Measurements from ENCODE around the gene PRKD3. TPM values are rescaled to one million over a fixed set of nuclear protein-coding genes. Genes with fewer than 3 reads are reported as not detected.

Gene PRKD3
- total RNA-seq, 2 donors from 2014 or later: 20.2 to 28.5 TPM

- no peak for ATAC-seq (replicated peaks in 1 of 2)
- H3K4me1 Mint-ChIP-seq (ENCODE audit: low read depth): peaks cover 68% of the 10 kb centered on the region
- no peaks in the 10 kb centered on the region for H3K9me3 Mint-ChIP-seq
- H3K27me3 Mint-ChIP-seq (ENCODE audit: low read depth): peaks cover 6% of the 10 kb centered on the region
- DNase-seq: no peak
- peaks cover 4 to 7% of the 10 kb centered on the region in 2 donors for H3K36me3 Mint-ChIP-seq (ENCODE audit: insufficient read depth in 2 of 2)
- no peak overlapping the region for H3K4me3 Mint-ChIP-seq
- no peak overlapping the region for H3K27ac Mint-ChIP-seq
Measured at GRCh38 chr2:37319754-37320609, 4.7 kb downstream of the PRKD3 start.

GRCh38 chr2:37318401-37318800 is 6.2 kb downstream of the PRKD3 start:
- Mint-ChIP-seq H3K4me3 (peak overlapping the region; percentile 14 to 27), H3K36me3 (ENCODE audit: insufficient read depth in 2 of 2) (peaks cover 3 to 4% of the 10 kb centered on the region in 2 donors), H3K4me1 (ENCODE audit: low read depth) (peaks cover 72% of the 10 kb centered on the region), H3K9me3 (no peaks in the 10 kb centered on the region), H3K27me3 (ENCODE audit: low read depth) (peaks cover 6% of the 10 kb centered on the region), H3K27ac (no peak overlapping the region)
- DNase-seq (no peak), ATAC-seq (replicated peaks in 1 of 2) (peak; percentile 38 to 47)

- Mint-ChIP-seq H3K27me3 (ENCODE audit: low read depth) (peaks cover 6% of the 10 kb centered on the region), H3K36me3 (ENCODE audit: insufficient read depth in 2 of 2) (peaks cover 3 to 4% of the 10 kb centered on the region in 2 donors), H3K4me1 (ENCODE audit: low read depth) (peaks cover 70% of the 10 kb centered on the region), H3K27ac (no peak overlapping the region), H3K4me3 (peak overlapping the region; percentile 11 to 63), H3K9me3 (no peaks in the 10 kb centered on the region)
- DNase-seq (peak in 1 of 2 donors; percentile 26), ATAC-seq (replicated peaks in 1 of 2) (peak; percentile 79 to 83)
Measured at GRCh38 chr2:37317746-37318145, 6.9 kb downstream of the PRKD3 start.

- no peaks in the 10 kb centered on the region for H3K9me3 Mint-ChIP-seq
- DNase-seq (no peak), ATAC-seq (replicated peaks in 1 of 2) (no peak)
- no peak overlapping the region for H3K4me3 Mint-ChIP-seq
- H3K27me3 Mint-ChIP-seq (ENCODE audit: low read depth): peaks cover 6% of the 10 kb centered on the region
- peaks cover 3 to 4% of the 10 kb centered on the region in 2 donors for H3K36me3 Mint-ChIP-seq (ENCODE audit: insufficient read depth in 2 of 2)
- H3K4me1 Mint-ChIP-seq (ENCODE audit: low read depth): peaks cover 64% of the 10 kb centered on the region
- no peak overlapping the region for H3K27ac Mint-ChIP-seq
Measured at GRCh38 chr2:37316181-37316580, 8.5 kb downstream of the PRKD3 start.

GRCh38 chr2:37315364-37315763 is 9.3 kb downstream of the PRKD3 start:
- Mint-ChIP-seq H3K27me3 (ENCODE audit: low read depth) (peaks cover 6% of the 10 kb centered on the region), H3K4me3 (peak overlapping the region in 1 of 2 donors; percentile 14)

GRCh38 chr2:37307500-37307899 is 17.1 kb downstream of the PRKD3 start:
- no peak for DNase-seq
- Mint-ChIP-seq H3K4me1 (ENCODE audit: low read depth) (peaks cover 39% of the 10 kb centered on the region), H3K36me3 (ENCODE audit: insufficient read depth in 2 of 2) (no peaks in the 10 kb centered on the region), H3K4me3 (no peak overlapping the region), H3K27ac (no peak overlapping the region), H3K27me3 (ENCODE audit: low read depth) (no peaks in the 10 kb centered on the region), H3K9me3 (no peaks in the 10 kb centered on the region)
- ATAC-seq (replicated peaks in 1 of 2): no peak

More at GRCh38 chr2:37315364-37315763, 9.3 kb downstream of the PRKD3 start:
- no peak overlapping the region for H3K27ac Mint-ChIP-seq
- peaks cover 68% of the 10 kb centered on the region for H3K4me1 Mint-ChIP-seq (ENCODE audit: low read depth)
- ATAC-seq (replicated peaks in 1 of 2) (no peak), DNase-seq (no peak)
- no peaks in the 10 kb centered on the region for H3K9me3 Mint-ChIP-seq
- H3K36me3 Mint-ChIP-seq (ENCODE audit: insufficient read depth in 2 of 2): peaks cover 3 to 4% of the 10 kb centered on the region in 2 donors

- no peak for ATAC-seq (replicated peaks in 1 of 2)
- Mint-ChIP-seq H3K27ac (no peak overlapping the region), H3K27me3 (ENCODE audit: low read depth) (no peaks in the 10 kb centered on the region), H3K9me3 (no peaks in the 10 kb centered on the region), H3K4me1 (ENCODE audit: low read depth) (peaks cover 31% of the 10 kb centered on the region), H3K36me3 (ENCODE audit: insufficient read depth in 2 of 2) (no peaks in the 10 kb centered on the region), H3K4me3 (no peak overlapping the region)
- DNase-seq: no peak
Measured at GRCh38 chr2:37306024-37306423, 18.6 kb downstream of the PRKD3 start.

GRCh38 chr2:37302701-37303252 is 21.9 kb downstream of the PRKD3 start:
- Mint-ChIP-seq H3K4me3 (no peak overlapping the region), H3K27me3 (ENCODE audit: low read depth) (no peaks in the 10 kb centered on the region), H3K9me3 (no peaks in the 10 kb centered on the region), H3K27ac (no peak overlapping the region), H3K4me1 (ENCODE audit: low read depth) (peaks cover 28% of the 10 kb centered on the region), H3K36me3 (ENCODE audit: insufficient read depth in 2 of 2) (no peaks in the 10 kb centered on the region)
- no peak for ATAC-seq (replicated peaks in 1 of 2)
- no peak for DNase-seq

GRCh38 chr2:37301408-37301807 is 23.2 kb downstream of the PRKD3 start:
- Mint-ChIP-seq H3K27ac (no peak overlapping the region), H3K4me3 (no peak overlapping the region), H3K4me1 (ENCODE audit: low read depth) (peaks cover 20% of the 10 kb centered on the region), H3K9me3 (no peaks in the 10 kb centered on the region), H3K27me3 (ENCODE audit: low read depth) (no peaks in the 10 kb centered on the region), H3K36me3 (ENCODE audit: insufficient read depth in 2 of 2) (no peaks in the 10 kb centered on the region)
- DNase-seq (no peak), ATAC-seq (replicated peaks in 1 of 2) (no peak)

- no peaks in the 10 kb centered on the region for H3K36me3 Mint-ChIP-seq (ENCODE audit: insufficient read depth in 2 of 2)
- peaks cover 16% of the 10 kb centered on the region for H3K4me1 Mint-ChIP-seq (ENCODE audit: low read depth)
- H3K27me3 Mint-ChIP-seq (ENCODE audit: low read depth): no peaks in the 10 kb centered on the region
- H3K4me3 Mint-ChIP-seq: no peak overlapping the region
- H3K27ac Mint-ChIP-seq: no peak overlapping the region
- DNase-seq (no peak), ATAC-seq (replicated peaks in 1 of 2) (no peak)
- H3K9me3 Mint-ChIP-seq: no peaks in the 10 kb centered on the region
Measured at GRCh38 chr2:37300578-37300977, 24.1 kb downstream of the PRKD3 start.

GRCh38 chr2:37300146-37300545 is 24.5 kb downstream of the PRKD3 start:
- Mint-ChIP-seq H3K27me3 (ENCODE audit: low read depth) (no peaks in the 10 kb centered on the region), H3K9me3 (no peaks in the 10 kb centered on the region), H3K4me1 (ENCODE audit: low read depth) (peaks cover 16% of the 10 kb centered on the region), H3K4me3 (no peak overlapping the region), H3K27ac (peak overlapping the region; percentile 12), H3K36me3 (ENCODE audit: insufficient read depth in 2 of 2) (no peaks in the 10 kb centered on the region)
- ATAC-seq (replicated peaks in 1 of 2) (no peak), DNase-seq (no peak)

GRCh38 chr2:37297632-37298031 is 27.0 kb downstream of the PRKD3 start:
- Mint-ChIP-seq H3K27ac (no peak overlapping the region), H3K9me3 (no peaks in the 10 kb centered on the region), H3K4me3 (no peak overlapping the region), H3K36me3 (ENCODE audit: insufficient read depth in 2 of 2) (no peaks in the 10 kb centered on the region), H3K4me1 (ENCODE audit: low read depth) (peaks cover 18% of the 10 kb centered on the region), H3K27me3 (ENCODE audit: low read depth) (no peaks in the 10 kb centered on the region)
- DNase-seq (no peak), ATAC-seq (replicated peaks in 1 of 2) (no peak)

- ATAC-seq (replicated peaks in 1 of 2): no peak
Measured at GRCh38 chr2:37295469-37296073, 29.1 kb downstream of the PRKD3 start.

More at GRCh38 chr2:37295469-37296073, 29.1 kb downstream of the PRKD3 start:
- Mint-ChIP-seq H3K27me3 (ENCODE audit: low read depth) (no peaks in the 10 kb centered on the region), H3K27ac (no peak overlapping the region), H3K9me3 (no peaks in the 10 kb centered on the region), H3K4me1 (ENCODE audit: low read depth) (peaks cover 18% of the 10 kb centered on the region), H3K4me3 (no peak overlapping the region), H3K36me3 (ENCODE audit: insufficient read depth in 2 of 2) (peaks cover 0 to 2% of the 10 kb centered on the region in 2 donors)
- no peak for DNase-seq
